Measurements from ENCODE around the gene COG5.
"Not testable (repeated sequence)": the region's sequence is repeated elsewhere in the genome, so short reads cannot be mapped to it uniquely, and the experiment has no call there.

The COG5 gene

DNA sequence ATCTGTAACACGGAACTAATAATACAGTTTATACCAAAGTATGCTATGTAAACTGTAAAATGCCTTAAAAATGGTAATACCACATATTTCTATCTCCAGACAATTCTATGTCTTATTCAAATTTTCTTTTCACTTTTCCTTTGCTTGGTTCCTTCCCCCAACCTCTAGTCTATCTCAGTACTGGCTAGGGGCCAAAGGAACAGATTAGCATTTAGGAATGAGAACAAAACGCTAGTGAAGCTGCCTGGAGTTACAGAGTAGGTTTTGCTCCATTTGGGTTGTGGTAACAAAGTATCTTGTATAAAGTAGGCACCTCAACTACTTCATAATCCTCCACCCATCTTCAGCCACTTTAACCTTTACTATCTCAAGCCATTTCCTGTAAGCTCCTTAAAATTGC, 300.9 kb downstream of the COG5 start:
- DNase-seq, result no peak

DNA sequence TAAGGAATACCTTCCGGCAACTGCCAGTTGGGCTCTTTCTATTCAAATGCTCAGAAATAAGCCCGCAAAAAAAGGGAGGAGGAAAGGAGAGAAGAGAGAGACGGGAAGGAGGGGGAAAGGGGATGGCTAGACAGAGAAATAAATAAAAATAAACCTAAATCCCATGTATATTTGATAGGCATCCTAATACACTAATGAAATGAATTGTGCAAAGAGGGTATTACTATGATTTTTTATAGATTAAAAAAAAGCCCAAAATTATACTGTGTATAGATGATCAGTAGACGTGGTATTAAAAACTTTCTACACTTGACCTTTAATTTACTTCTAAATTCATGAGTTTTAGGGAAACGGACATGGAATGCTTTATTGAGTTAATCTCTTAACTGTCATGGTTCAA, 305.0 kb downstream of the COG5 start:
- DNase-seq, result no peak

DNA sequence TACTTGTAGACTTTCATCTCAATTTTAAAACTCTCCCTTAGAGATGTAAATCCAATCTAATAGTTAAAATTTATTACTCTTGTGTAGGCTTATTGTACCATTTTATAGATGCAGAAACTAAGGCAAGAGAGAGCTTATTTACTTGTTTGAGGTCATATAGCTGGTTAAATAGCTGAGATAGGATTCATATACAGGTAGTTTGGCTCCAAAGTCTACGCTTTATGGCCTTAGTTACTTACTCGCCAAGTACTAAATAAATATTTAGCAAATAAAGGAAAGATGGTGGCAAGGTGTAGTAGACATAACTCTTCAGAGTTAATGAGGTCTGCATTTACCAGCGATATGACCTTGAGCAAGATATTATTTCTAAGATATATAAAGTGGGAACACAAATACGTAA, 308.1 kb downstream of the COG5 start:
- no peak for DNase-seq

DNA sequence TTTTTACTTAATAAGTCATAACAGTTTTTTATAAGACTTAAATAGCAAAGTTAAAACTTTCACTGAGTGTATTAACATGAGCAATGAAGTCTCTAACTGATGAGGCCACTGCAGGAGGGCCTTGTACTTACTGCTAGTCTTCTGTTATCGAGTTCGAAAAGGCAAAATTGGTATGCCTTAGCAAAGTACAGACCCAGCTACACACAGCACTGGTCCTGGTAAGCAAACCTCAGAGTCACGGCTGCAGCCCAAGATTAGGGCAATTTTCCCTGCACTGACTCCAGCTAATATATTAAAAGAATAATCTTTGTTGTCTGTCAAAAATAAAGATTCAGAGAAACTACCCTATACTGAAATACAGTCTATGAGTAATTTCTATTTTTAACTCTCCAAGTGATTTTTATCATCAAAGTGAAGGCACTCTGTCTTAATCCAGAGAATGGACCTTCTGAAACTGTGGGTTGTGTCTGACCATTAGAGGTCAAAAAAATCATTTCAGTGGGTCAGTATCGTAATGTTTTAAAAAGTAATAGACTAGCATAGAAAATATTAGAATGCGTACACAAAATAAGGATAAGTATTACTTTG, 309.2 kb downstream of the COG5 start:
- no peak for DNase-seq

DNA sequence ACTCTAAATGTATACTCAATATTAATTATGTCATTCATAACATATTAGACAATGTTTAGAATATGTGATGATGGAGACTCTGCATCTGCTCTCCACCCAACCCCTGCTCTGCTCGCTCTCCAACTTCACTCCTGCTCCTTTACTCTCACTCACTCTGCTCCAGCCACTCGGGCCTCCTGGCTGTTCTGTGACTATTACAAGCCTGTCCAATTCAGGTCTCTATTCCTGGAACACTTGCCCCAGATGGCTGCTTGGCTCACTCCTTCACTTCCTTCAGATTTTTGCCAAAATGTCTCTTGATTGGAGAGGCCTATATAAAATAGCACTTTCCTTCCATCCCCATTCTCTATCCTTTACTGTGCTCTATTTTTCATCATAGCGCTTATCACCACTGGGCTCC, 310.1 kb downstream of the COG5 start:
- no peak for DNase-seq

DNA sequence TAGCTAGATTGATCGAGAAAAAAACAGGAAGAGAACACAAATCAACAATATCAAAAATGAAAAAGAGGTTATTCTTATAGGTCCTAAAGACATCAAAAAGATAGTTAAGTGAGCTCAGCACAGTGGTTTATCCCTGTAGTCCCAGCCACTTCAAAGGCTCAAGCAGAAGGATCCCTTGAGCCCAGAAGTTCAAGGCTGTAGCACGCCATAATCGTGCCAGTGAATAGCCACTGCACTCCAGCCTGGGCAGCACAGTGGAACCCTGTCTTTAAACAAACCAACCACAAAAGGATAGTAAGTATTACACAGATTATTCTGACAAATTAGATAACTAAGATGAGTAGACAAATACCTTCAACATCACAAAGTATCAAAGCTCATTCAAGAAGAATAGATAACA, 311.8 kb downstream of the COG5 start:
- DNase-seq, result no peak

DNA sequence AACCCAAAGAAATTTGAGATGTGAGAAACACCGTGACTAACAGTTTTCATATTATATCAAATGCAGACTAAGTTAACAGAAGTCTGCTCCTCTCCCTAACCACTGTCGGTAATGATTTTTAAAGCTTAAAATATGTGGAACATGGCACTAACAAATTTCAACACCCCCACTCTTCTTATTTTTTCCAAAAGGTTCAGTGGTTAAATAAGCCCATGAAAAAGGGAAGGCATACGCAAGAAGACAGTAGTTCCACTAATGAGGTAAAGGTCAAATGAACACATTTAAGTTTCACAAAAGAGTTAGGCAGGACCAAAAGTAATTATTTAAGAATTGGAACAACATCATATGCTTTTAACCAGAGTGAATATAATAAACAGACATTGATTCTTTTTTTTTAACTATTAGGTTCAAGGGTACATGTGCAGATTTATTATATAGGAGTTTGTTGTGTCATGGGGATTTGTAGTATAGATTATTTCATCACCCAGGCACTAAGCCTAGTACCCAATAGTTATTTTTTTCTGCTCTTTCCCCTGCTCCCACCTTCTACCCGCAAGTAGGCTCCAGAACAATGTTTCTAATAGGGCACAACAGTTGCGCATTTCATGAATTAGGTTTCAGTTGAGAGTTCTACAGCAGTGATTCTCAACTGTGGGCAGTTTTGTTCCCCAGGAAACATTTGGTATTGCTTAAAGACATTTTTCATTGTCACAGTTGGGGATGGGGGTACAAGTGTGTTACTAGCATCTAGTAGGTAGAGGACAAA, 315.0 kb downstream of the COG5 start:
- peak in 1 of 2 donors; percentile 3 for DNase-seq

DNA sequence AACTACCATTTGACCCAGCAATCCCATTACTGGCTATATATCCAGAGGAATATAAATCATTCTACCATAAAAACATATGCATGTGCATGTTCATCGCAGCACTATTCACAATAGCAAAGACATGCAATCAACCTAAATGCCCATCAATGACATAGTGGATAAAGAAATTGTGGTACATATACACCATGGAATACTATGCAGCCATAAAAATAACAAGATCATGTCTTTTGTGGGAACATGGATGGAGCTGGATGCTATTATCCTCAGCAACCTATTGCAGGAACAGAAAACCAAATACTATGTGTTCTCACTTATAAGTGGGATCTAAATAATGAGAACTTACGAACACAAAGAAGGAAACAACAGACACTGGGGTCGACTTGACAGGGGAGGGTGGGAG, 316.9 kb downstream of the COG5 start:
- DNase-seq, result not testable (repeated sequence)

DNA sequence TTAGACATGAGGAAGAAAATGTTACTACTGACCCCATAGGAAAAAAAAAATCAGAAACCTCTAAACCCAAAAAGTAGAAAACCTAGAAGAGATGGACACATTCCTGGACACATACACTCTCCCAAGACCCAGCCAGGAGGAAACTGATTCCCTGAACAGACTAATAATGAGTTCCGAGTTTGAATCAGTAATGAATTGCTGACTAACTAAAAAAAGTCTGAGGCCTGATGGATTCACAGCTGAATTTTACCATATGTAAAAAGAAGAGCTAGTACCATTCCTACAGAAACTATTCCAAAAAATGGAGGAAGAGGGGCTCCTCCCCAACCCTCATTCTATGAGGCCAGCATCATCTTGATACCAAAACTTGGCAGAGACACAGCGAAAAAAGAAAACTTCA, 319.1 kb downstream of the COG5 start:
- DNase-seq, result no peak

DNA sequence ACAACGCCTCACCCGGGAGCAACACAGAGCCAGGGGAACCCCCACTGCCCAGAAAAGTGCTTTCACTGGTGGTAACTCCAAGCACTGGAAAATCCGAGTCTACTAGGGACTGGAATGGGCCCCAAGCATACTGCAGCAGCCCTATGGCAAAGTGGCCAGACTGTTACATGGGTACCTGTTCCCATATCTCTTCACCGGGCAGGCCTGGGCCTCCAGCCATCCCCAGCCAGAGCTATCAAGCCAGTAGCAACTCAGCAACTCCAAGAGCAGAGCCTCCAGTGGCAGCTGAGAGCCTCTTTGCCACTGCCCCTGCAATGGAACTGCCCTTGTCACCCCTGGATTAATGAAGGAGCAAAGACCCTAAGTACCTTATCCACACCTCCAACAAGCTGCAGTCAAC, 321.5 kb downstream of the COG5 start:
- DNase-seq, result no peak

DNA sequence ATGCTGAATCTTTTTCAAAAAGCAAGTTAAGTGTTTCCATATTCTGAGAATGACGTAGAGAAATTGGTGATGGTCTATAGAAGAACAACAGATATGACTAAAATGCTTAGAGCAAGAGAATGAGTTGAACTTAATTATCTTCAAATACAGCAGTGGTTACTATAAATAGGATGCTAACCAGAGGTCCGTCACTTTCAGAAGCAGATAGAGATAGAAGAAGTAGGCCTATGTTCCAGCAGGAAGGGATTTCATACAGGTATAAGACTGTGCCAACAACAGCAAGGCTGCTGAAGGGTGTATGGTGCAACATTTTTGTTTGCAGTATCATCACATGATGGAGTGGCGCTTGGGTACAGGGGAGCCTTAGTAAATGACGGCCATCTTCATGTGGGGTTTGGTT, 326.3 kb downstream of the COG5 start:
- DNase-seq, result no peak

DNA sequence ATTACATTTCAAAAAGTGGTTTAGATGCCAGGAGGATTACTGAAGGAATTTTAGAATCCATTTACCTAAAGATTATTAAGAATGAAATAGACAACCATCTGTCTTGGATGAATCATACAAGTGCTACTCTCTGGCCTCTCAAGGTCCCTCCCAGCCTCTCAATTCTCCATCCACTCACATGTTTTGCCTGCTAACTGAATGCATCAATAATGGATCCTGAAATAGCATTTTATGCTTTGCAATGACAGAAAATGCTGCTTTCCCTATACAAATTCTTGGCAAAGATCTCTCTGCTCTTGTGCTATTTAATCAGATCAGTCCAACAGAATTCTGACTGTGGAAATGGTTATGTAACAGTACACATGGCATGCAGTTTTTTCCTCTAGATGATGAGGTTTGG, 326.9 kb downstream of the COG5 start:
- no peak for DNase-seq

DNA sequence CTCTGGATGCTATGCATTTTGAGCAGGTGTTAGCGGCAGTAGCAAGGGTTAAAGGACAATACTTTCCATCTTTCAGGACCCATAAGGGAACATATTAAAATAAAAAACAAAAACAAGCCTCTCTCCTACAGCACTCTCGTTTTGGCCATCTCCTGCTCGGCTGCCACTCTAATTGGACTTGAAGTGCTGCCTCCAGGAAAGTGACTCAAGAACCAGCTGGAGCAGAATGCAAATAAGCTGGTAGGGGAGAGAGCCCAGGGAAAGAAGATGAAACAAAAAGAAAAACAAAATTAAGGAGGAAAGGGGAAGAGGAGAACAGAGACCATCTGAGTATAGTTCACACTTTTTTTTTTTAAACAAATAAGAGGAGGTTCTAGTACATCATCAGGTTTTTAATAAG, 329.3 kb downstream of the COG5 start:
- DNase-seq, result no peak

DNA sequence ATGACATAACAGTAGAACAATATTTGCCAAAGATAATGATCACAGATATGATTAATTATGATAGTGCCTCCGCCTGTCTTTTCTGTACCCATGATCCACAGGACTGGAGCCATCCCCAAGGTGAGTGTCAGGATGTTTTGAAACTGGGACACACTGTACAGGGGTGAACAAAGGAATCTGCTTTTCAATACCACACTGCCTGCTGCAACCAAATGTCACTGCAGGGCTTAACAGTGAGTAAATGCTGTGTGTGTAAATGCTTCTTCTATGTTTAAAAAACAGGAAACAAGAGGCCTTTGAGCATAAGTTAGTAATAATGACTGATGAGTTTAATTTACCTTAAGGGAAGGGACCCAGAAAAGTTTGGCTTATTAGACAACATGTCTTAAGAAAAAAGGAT, 329.7 kb downstream of the COG5 start:
- DNase-seq, result no peak

DNA sequence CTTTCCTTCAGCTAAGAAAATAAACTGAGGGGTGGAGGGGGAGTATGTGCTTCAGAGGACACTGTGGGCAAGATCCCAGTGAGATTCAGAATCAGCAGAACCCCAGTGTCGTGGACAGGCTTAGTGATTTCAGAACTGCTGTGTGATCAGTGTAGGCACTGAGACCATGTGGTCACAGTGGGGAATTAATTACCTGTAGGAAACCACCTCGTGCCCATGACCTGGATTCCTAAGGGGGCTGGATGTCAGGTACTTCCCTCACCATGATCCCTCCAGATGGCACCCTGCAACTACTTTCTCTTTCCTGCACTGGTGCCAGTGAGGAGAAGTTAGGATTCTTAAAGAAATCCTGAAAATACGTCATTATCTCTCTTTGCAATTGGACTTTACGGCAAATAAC, 330.5 kb downstream of the COG5 start:
- no peak for DNase-seq

DNA sequence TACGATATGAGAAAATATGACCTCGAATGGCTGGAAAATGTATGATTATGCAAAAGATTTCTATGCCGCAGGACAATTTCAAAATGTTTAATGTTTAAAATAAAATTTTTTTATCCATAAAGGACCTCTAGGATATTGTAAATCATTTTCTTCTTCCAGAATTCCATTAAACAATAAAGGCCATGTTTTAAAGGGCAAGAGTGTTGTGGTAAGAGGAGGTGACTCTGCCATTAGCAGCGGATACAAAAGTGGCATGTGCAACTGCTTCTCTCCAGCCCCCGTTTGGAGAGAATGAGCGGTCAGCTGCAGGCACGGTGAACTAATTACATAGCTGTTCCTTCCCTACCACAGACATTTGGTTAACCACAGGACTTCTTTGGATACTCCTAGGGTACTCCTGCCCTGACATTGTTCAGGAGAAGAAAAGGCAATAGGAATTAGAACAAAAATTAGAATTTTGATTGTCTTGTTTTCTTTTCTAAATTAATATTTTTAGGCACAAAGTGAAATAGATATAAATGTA, 331.1 kb downstream of the COG5 start:
- DNase-seq, result no peak

DNA sequence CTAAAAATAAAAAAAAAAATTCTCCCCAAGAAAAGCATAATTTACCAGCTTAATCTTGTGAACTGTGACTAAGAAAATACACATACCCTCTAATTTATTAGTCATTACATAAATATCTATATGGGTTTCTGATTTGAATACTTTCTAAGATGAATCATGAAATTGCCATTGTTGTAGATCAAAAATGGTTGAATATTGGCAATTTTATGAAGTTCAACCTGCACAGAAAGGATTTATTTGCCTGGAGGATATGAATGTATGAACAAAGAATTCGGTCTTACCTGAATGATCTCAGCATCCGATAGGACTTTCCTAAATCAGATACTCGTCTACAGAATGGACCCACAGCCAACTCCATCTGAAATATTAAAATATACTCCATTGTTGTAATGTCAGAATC, 333.4 kb downstream of the COG5 start:
- no peak for DNase-seq

DNA sequence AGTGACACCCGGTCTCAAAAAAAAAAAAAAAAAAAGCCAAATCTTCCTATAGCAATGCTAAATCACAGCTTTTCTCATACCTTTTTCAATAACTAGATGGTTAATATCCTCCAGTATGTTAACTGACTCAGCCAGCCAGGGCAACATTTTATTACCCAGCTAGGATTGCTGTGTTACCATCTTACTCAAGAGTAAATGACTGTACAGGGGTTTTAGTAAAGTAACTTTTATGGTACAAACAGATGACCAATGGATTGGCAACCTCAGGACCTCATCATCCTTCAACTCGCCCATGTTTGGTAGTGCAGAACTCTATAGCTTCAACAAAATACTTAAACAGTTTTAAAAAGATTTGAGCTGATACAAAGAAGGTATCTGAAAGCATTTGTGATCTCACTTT, 335.4 kb downstream of the COG5 start:
- no peak for DNase-seq

DNA sequence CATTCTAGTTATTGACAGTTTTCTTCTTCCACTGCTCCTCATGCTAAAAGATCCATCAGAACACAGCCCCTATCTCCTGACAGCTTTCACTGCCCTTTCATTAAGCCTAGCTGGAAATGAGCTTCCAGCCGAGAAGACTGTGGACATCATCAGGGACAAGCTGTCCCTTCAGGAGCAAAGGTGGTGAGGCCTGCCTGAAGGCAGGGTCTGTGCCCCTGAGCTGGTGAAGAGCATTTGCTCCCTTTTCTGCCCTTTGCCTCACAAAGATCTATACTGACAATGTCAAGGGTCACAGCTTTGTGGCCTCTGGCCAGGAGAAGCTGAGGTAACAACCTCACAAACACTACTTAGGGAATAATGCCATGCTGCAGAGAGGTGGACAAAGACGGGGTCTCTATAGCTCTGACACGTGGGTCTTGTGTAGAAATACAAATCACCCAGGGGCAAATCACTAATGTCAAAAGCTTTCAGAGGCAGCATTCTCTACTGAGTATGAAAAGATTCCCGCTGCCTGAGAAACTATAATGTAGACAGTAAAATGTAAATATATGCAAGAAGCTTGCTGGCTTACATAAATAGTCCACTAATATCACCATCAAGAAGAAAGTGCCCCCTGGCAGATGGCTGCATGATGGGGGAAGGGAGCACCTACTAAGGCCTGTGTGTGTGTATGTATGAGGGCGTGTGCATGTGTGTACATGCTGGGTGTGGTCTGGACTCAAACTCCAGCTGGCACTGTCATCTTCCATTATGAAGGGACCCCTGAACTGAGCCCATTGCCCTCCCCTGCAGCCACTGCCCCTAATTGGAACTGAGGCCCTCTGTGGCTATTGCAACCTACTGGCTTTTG, 339.1 kb downstream of the COG5 start:
- no peak for DNase-seq

DNA sequence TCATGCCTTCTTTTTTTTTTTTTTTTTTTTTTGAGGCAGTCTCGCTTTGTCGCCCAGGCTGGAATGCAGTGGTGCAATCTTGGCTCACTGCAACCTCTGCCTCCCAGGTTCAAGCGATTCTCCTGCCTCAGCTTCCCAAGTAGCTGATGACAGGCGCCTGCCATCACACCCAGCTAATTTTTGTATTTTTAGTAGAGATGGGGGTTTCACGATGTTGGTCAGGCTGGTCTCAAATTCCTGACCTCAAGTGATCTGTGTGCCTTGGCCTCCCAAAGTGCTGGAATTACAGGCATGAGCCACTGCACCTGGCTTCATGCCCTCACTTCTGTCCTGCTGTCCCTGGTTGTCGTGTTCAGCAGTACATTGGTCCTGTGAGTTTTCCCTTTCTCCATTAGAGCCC, 342.9 kb downstream of the COG5 start:
- DNase-seq, result not testable (repeated sequence)

DNA sequence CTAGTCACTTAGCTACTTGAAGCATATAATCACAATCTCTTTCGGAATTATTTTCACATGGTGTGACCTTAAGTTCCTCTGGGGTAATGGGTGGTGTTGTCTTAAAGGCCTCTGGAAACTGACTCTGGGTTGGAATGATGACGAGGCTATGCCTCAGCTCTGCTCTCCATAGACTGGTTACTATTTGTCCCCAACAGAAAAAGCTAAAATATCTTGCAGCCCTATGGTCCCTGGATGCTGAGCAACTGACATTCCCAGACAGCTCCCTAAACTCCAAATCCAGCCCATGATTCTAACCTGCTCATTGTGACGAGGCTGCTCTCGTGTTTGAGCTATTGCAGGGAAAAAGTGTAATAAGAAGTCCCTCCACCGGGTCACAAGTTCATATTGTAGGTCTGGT, 343.4 kb downstream of the COG5 start:
- no peak for DNase-seq

DNA sequence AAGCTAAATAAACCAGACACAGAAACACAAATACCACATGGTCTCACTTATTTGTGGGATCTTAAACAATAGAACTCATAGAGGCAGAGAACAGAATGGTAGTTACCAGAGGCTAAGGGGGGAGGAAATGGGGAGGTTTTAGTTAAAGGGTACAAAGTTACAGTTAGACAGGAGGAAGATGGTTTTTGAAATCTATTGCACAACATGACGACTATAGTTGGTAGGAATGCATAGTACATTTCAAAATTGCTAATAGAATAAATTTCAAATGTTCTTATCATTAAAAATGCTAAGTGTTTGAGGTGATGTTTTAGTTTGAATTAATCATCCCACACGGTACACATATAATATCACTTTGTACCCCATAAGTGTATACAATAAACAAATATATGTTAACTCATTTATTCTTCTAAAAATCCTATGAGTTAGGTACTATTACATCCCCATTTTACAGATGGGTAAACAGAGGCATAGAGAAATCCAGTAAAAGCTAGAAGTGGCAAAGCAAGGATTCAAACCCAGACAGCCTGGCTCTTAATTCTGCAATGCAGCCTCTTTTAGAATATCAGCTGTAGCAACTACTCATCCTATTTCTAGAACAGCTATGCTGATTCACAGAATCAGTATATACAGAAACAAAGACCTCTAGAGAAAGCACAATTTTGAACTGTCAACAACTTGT, 344.0 kb downstream of the COG5 start:
- DNase-seq, result no peak

DNA sequence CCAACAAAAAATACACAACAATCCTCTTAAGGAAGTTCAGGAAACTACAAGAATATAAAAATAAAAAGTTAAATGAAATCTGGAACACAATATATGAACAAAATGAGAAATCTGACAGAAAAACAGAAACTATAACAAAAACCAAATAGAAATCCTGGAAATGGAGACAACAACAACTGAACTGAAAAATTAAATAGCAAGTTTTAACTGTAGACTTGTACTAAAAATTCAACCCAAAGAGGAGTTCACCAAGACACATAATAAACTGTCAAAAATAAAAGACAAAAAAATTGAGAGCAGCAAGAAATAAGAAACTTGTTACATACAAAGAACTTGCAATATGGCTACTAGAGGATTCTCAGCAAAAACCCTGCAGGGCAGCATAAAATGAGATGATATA, 349.8 kb downstream of the COG5 start:
- DNase-seq, result no peak
